GM18520 (cell line): ENCODE data around the gene COBLL1.

Experiments
- ATAC-seq: cut with Tn5 transposase; IDR thresholded peaks from one replicate; pipeline ENCODE4 v1.9.1; 2021; ENCODE audit not compliant: unreplicated experiment

COBLL1 gene

GRCh38 chr2:164821338-164821737 lies 20.3 kb downstream of the COBLL1 start:
- no peak for ATAC-seq

GRCh38 chr2:164818149-164819136 lies 23.2 kb downstream of the COBLL1 start:
- ATAC-seq: no peak

GRCh38 chr2:164816900-164817299 lies 24.7 kb downstream of the COBLL1 start:
- ATAC-seq: no peak

DNA sequence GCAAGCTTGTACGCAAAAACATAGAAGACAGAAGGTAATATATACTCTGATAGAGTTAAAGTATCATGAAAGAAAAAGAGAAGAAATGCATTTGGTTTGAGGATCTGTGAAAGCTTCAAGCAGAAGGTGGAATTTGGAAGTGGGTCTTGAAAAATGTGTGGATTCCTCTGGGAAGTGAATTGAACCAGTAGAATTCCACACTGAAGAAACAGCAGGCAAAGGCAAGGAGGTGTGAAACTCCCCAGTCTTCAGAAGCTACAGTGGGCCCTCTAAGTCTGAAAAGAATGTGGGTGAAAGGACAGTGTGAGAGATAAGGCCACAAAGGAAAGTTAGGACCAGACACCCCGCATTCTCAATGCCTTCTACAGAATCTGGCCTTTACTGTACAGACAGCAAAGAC lies 25.6 kb downstream of the COBLL1 start:
- ATAC-seq: no peak

DNA sequence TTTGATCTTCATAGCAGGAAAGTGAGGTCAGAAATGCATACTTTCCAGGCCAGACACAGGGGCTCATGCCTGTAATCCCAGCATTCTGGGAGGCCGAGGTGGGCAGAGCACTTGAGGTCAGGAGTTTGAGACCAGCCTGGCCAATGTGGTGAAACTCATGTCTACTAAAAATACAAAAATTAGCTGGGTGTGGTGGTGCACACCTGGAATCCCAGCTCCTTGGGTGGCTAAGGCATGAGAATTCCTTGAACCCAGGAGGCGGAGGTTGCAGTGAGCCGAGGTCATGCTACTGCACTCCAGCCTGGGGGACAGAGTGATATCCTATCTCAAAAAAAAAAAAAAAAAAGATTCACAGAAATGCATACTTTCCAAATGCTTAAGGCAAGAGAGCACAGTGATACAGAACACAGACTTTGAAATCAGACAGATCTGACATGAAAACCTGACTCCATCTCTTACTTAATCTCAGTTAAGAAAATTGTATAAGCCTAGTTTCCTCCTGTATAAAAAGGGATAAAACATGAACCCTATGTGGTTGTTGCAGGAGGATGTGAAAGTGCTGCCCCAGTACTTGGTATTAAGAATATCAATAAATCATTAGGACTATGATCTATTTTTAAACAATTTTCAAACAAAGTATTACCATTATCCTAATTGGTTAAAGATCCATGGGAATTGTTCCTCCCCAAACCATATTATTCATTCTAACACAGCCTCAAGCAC lies 26.4 kb downstream of the COBLL1 start:
- ATAC-seq: no peak

DNA sequence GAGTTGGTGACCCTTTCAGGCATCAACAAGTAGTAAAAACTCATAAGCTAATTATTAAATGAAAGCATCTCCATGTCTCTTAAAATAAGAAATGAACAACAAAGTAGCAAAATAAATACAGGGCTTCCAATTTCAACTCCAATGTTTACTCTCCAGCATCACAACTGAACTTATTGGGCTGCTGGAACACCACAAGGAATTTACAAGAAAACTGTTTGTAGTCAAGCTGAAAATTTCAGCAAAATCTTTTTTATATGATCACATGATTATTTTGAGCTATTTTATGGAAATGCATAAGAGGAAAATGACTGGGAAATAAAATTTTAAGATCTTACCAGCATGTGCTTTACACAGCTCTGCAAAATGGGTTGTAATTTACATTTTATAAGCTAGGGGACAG lies 28.1 kb downstream of the COBLL1 start:
- ATAC-seq: no peak

GRCh38 chr2:164812378-164812777 lies 29.2 kb downstream of the COBLL1 start:
- ATAC-seq: no peak

DNA sequence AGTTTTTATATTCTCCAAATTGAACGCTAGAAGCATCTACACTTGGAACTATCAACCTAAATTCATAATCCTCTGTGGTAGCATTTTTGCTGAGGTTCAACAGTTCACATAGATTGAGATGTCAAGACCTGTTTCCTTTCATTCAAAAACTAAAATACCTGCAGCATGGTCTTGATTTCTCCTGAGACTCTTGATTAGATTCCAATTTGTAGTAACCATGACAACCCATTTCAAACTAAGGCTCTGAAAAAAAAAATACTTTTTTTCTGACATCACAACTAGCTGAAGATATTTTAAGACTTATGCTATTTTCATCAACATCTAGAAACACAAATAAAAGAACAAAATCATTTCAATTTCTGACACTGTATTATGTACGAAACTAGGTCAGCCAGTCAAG lies 29.8 kb downstream of the COBLL1 start:
- no peak for ATAC-seq

DNA sequence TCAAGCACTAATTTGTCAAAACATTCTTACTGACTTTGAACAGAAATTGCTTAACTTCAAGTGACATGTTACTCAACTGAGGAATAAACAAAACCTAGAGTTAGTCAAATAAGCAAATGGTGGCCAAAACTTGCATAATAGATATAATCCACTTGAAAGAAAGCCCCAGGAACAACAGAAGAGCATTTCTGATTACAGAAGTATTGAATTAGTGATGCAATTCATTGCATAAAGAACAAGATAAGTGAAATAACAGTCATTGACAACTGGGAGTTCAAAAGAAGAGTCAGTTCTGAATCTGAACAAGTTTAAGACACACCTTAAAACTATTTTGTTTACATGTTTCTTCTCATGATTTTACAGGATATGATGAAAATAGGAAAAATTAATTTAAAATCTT lies 30.8 kb downstream of the COBLL1 start:
- ATAC-seq: no peak

- no peak for ATAC-seq
These were observed 32.8 kb downstream of the COBLL1 start for GRCh38 chr2:164808776-164809175.

DNA sequence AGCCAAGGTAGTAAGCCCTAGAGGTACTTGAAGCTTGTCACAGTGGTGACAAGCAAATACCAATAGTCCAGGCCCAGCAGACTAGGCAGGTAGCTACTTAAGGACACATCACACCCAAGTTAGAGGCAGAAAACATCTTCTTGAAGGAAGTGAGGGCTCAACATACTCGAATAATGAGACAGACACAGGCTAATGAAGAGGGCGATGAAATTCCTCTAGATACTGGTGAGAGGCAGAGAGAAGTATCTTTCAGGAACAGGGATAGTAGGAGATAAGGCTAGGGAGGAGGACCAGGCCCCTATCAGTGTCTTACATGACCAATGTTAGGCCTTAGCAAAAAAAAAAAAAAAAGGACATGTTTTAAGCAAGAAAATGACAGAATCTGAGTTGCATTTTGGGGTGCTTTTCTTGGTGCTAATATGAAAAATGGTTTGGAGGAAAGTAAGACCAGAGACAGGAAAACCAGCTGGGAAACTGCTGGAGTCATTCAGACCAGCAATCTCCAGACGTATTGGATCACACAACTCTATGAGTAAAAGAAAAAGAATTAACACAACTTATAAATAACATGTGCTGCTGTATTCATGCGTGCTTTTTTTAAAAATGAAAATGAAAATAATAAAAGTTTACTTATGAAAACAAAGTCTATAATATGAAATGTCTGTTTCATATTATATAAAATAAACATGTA lies 37.7 kb downstream of the COBLL1 start:
- ATAC-seq: no peak

- ATAC-seq: no peak
These were observed 39.4 kb downstream of the COBLL1 start for GRCh38 chr2:164802095-164802707.

GRCh38 chr2:164800572-164800971 lies 41.1 kb downstream of the COBLL1 start:
- no peak for ATAC-seq

DNA sequence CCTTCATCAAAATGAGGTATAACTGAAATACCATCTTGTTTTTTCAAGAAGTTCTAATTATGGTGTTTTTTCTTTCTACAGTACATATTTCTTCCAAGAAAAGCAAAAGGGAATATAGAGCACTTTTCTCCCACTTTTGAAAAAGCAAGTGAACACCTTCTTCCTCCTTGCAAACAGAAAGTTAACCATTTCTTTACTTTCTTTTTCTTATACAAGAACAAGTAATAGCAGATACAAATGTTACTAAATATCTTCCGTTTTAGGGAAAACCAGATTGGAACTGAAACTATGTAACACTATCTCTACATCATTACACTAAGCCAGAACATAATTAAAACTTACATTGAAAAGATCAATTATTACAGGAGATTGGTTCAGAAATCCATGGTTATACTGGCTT lies 44.0 kb downstream of the COBLL1 start:
- ATAC-seq: no peak

DNA sequence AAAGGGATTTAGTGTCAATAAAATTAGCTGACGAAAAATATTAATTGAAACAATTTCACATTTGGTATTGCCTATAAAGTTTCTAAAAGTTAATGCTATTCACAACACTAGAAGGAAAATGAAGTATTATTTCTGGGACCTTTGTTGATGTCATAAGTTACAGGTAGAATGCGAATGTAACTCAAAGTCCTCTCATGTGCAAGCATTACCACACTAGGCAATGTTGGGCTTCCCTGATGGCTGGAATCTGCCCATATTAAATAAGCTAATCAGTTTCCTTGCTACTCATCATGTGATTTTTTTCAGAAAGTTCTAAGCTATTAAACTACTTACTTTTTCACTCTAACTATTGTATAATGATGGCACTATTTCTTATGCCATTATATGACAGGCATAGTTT lies 44.6 kb downstream of the COBLL1 start:
- ATAC-seq: no peak

DNA sequence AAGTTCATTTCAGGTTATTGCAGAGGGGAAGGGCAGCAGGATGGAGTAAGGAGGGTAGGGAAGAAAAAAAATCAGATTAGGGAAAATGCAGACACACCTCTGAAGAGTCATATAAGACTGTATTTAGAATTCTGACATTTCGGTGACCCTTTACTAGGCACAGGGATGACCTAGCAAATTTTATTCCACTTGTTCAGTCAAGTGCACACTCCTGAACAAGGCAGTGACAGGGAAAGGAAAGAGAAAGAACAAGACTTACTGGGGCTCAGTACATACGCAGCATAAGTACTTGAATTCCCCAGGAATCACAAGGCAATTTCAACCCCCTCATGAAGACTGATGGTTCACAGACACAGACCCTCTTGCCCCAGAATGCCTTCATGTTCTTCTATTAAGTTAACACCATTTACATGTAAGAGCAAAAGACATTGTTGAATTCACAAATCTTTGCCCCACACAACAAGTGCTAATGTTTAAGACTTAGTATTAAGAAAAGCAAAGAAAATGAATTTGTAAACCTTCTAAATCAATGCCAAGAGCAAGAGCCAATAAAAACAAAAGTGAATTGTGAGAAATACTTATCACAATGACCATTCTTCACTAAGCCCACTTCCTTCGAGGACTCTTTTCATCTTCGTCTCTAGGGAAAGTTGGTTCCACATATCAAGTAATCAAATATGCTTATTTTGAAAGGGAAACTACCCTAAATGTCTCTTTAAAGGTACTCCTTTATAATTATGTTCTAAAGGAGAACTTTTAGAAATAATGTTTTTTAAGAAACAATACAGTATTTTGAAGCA lies 47.0 kb downstream of the COBLL1 start:
- no peak for ATAC-seq

- no peak for ATAC-seq
These were observed 47.6 kb downstream of the COBLL1 start for GRCh38 chr2:164794016-164794415.

DNA sequence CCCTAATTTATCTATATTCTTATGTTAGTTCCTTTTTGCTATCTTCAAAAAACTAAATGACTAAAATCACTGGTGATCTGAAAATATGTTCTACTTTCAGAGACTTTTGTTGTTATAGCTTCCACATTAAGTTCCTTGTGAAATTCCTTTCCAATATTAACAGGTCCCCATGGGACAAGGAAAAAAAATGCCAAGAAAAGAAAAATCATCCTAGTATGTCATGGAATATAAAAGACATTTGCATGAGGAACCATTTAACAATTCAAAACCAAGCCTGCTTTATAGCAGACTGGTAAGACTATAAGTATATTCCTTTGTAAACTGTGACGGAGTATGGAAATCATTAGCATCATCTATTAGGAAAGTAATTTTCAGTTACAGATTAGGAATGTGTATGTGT lies 48.1 kb downstream of the COBLL1 start:
- ATAC-seq: no peak

- no peak for ATAC-seq
These were observed 49.1 kb downstream of the COBLL1 start for GRCh38 chr2:164792316-164793170.
